Measurements from ENCODE around the gene SLC35F1. TPM values are rescaled to one million over a fixed set of nuclear protein-coding genes. Genes with fewer than 3 reads are reported as not detected.

The SLC35F1 gene
- total RNA-seq, 1 experiment from 2014 or later: not detected

Other genes with a start within 250 kb of the SLC35F1 start
- 17.4 and 18.9 TPM in 2 replicates for gene NUS1, start 231.8 kb upstream of the SLC35F1 start, total RNA-seq (2014; rRNA removed)

All from LHCN-M2 (cell line).